ENCODE data around the gene GPER1.

- 0 out of 2 replicates have a peak, but pooled peaks have one; percentile 5 for TF ChIP-seq CTCF (IDR thresholded peaks at IDR 0.05; ENCODE audit: low read length)
- no peak for TF ChIP-seq EZH2 (IDR thresholded peaks at IDR 0.05; ENCODE audit: borderline replicate concordance, low read length)
Measured at GRCh38 chr7:1123715-1124114, 35.8 kb downstream of the GPER1 start.
